Fibroblast of lung (primary cell): ENCODE results near the gene CCDC71. TPM values are rescaled to one million over a fixed set of nuclear protein-coding genes. Genes with fewer than 3 reads are reported as not detected.
A peak's percentile ranks its signal among the peaks of the same experiment; 100 is the strongest.

Source experiments
- DNase-seq, 2 donors: peaks; one replicate each; pipeline versions ENCODE4 v3.0.0 to v3.0.0-alpha.2; 2010; ENCODE audit warnings: low read depth in 2 of 2
- H2AFZ ChIP-seq: 2 replicates; pipeline ENCODE4 v1.5.1; 2012; ENCODE audit warnings: low read length, control low read depth, inconsistent platforms
- H3K27ac ChIP-seq: 2 replicates; pipeline ENCODE4 v1.5.1; 2011; ENCODE audit warnings: low read length, control low read depth; ENCODE audit not compliant: insufficient read depth
- H3K27me3 ChIP-seq: 2 replicates; pipeline ENCODE4 v1.5.1; 2011; ENCODE audit warnings: mild to moderate bottlenecking, low read length; ENCODE audit not compliant: control insufficient read depth, insufficient read depth
- H3K36me3 ChIP-seq: 2 replicates; pipeline ENCODE4 v1.5.1; 2011; ENCODE audit warnings: low read length; ENCODE audit not compliant: control insufficient read depth, insufficient read depth
- H3K4me1 ChIP-seq: 2 replicates; pipeline ENCODE4 v1.5.1; 2011; ENCODE audit warnings: low read length; ENCODE audit not compliant: control insufficient read depth, insufficient read depth; ENCODE audit errors: extremely low read depth
- H3K4me2 ChIP-seq: 2 replicates; pipeline ENCODE4 v1.5.1; 2011; ENCODE audit warnings: low read length, control low read depth; ENCODE audit not compliant: insufficient read depth; ENCODE audit errors: extremely low read depth
- H3K4me3 ChIP-seq, 4 experiments: fragments of 200-600 bp in 1 of 4; sonication (generic) in 1 of 4; replicated peaks in 1 of 4; 2 replicates each; pipeline ENCODE4 v1.5.1; 2011 to 2016; ENCODE audit warnings: low read length in 4 of 4, low read depth in 3 of 4, mild to moderate bottlenecking in 3 of 4, control low read depth in 2 of 4, inconsistent platforms in 1 of 4, mixed read lengths in 1 of 4; ENCODE audit not compliant: insufficient read depth in 1 of 4; ENCODE audit errors: control extremely low read depth in 1 of 4
- H3K79me2 ChIP-seq: 2 replicates; pipeline ENCODE4 v1.5.1; 2012; ENCODE audit warnings: mild to moderate bottlenecking, low read length, inconsistent platforms; ENCODE audit not compliant: control insufficient read depth, insufficient read depth
- H3K9ac ChIP-seq: 2 replicates; pipeline ENCODE4 v1.5.1; 2011; ENCODE audit warnings: mild to moderate bottlenecking, low read length, control low read depth; ENCODE audit not compliant: insufficient read depth
- H3K9me3 ChIP-seq: 2 replicates; pipeline ENCODE4 v1.5.1; 2012; ENCODE audit warnings: low read depth, low read length; ENCODE audit not compliant: control insufficient read depth, insufficient read depth
- H4K20me1 ChIP-seq: 2 replicates; pipeline ENCODE4 v1.5.1; 2011; ENCODE audit warnings: low read length; ENCODE audit not compliant: control insufficient read depth, insufficient read depth; ENCODE audit errors: extremely low read depth
- CTCF ChIP-seq, 2 donors: IDR thresholded peaks in 1 of 2; conservative IDR thresholded peaks in 1 of 2; 1 replicate in 1 of 2; 2 replicates in 1 of 2; pipeline ENCODE4 v1.5.1; 2011 to 2012; ENCODE audit warnings: low read length in 2 of 2, control low read depth in 1 of 2, inconsistent platforms in 1 of 2, low read depth in 1 of 2, mild to moderate bottlenecking in 1 of 2
- EZH2 ChIP-seq: IDR thresholded peaks from 2 replicates; pipeline ENCODE4 v1.5.1; 2012; ENCODE audit warnings: low read length, control low read depth, mild to moderate bottlenecking; ENCODE audit errors: missing control alignments
- polyA plus RNA-seq, 2 donors: library from polyadenylated mRNA; depleted of rRNA in 1 of 2; stranded (reverse) in 1 of 2; unstranded in 1 of 2; fragments of >200 nt; gene quantifications; 2 replicates each; pipeline ENCODE4 v1.2.1, GENCODE V29; 2011 to 2012; ENCODE audit warnings: missing spikeins in 1 of 2
- total RNA-seq: library from RNA; depleted of rRNA; stranded (reverse); fragments of >200 nt; gene quantifications from 2 replicates; pipeline ENCODE4 v1.2.1, GENCODE V29; 2014

Gene CCDC71
- total and polyA plus RNA-seq, 2 donors (not counting 1 experiment from before 2014, with no cell fraction given), result 13.0 to 17.8 TPM

GRCh38 chr3:49171775-49172500 is 5.8 kb upstream of the CCDC71 start:
- peaks cover 16% of the 10 kb centered on the region for H3K4me1 ChIP-seq
- peaks cover 13% of the 10 kb centered on the region for H3K36me3 ChIP-seq
- DNase-seq, result no peak
- TF ChIP-seq CTCF (conservative IDR thresholded peaks at IDR 0.05 in 1 of 2, IDR thresholded peaks at IDR 0.05 in 1 of 2; ENCODE audit: low read depth in 1 of 2, low read length in 2 of 2) (no peak), EZH2 (no peak)
- H4K20me1 ChIP-seq, result no peaks in the 10 kb centered on the region
- H2AFZ ChIP-seq, result peak overlapping the region; percentile 96
- no peaks in the 10 kb centered on the region for H3K27me3 ChIP-seq
- H3K9ac ChIP-seq, result peak overlapping the region; percentile 69
- peak overlapping the region; percentile 61 to 96 (median 84) for H3K4me3 ChIP-seq
- no peaks in the 10 kb centered on the region for H3K9me3 ChIP-seq
- peaks cover 6% of the 10 kb centered on the region for H3K79me2 ChIP-seq
- peak overlapping the region; percentile 60 for H3K27ac ChIP-seq
- peak overlapping the region; percentile 94 for H3K4me2 ChIP-seq

- Histone ChIP-seq H3K4me2 (peak within 1 kb of the TSS; percentile 94), H2AFZ (peak within 1 kb of the TSS; percentile 96), H3K27me3 (no peaks in the 10 kb centered on the region), H3K27ac (peak within 1 kb of the TSS; percentile 60), H3K79me2 (peaks cover 10% of the 10 kb centered on the region), H3K9ac (peak within 1 kb of the TSS; percentile 69), H4K20me1 (no peaks in the 10 kb centered on the region), H3K9me3 (no peaks in the 10 kb centered on the region), H3K36me3 (peaks cover 12% of the 10 kb centered on the region), H3K4me3 (peak within 1 kb of the TSS; percentile 74 to 96 (median 84)), H3K4me1 (peaks cover 17% of the 10 kb centered on the region)
- DNase-seq, result peak; percentile 84 to 87
- TF ChIP-seq CTCF (conservative IDR thresholded peaks at IDR 0.05 in 1 of 2, IDR thresholded peaks at IDR 0.05 in 1 of 2; ENCODE audit: low read depth in 1 of 2, low read length in 2 of 2) (peak; percentile 80 to 91), EZH2 (no peak)
These were observed 5.1 kb upstream of the CCDC71 start, which contains the start of gene KLHDC8B for GRCh38 chr3:49171119-49171774. KLHDC8B (plus strand) TSS chr3:49171598; CDS start chr3:49172770, 1,172 bp downstream.

GRCh38 chr3:49170744-49171118 is 4.6 kb upstream of the CCDC71 start:
- Histone ChIP-seq H3K9ac (peak overlapping the region; percentile 69), H2AFZ (peak overlapping the region; percentile 62), H3K4me2 (peak overlapping the region; percentile 94), H3K4me1 (peaks cover 17% of the 10 kb centered on the region), H3K9me3 (no peaks in the 10 kb centered on the region), H3K27ac (no peak overlapping the region), H3K4me3 (peak overlapping the region; percentile 74 to 96 (median 84)), H3K27me3 (no peaks in the 10 kb centered on the region), H3K36me3 (peaks cover 8% of the 10 kb centered on the region), H4K20me1 (no peaks in the 10 kb centered on the region), H3K79me2 (peaks cover 11% of the 10 kb centered on the region)
- no peak for TF ChIP-seq CTCF (conservative IDR thresholded peaks at IDR 0.05 in 1 of 2, IDR thresholded peaks at IDR 0.05 in 1 of 2; ENCODE audit: low read depth in 1 of 2, low read length in 2 of 2)
- TF ChIP-seq EZH2, result no peak
- no peak for DNase-seq
